ENCODE results near the gene CSNK1A1.

The CSNK1A1 gene

GRCh38 chr5:149496917-149497316, 54.3 kb downstream of the CSNK1A1 start:
- TF ChIP-seq, protein P1, sequence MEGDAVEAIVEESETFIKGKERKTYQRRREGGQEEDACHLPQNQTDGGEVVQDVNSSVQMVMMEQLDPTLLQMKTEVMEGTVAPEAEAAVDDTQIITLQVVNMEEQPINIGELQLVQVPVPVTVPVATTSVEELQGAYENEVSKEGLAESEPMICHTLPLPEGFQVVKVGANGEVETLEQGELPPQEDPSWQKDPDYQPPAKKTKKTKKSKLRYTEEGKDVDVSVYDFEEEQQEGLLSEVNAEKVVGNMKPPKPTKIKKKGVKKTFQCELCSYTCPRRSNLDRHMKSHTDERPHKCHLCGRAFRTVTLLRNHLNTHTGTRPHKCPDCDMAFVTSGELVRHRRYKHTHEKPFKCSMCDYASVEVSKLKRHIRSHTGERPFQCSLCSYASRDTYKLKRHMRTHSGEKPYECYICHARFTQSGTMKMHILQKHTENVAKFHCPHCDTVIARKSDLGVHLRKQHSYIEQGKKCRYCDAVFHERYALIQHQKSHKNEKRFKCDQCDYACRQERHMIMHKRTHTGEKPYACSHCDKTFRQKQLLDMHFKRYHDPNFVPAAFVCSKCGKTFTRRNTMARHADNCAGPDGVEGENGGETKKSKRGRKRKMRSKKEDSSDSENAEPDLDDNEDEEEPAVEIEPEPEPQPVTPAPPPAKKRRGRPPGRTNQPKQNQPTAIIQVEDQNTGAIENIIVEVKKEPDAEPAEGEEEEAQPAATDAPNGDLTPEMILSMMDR (IDR thresholded peaks at IDR 0.05; ENCODE audit: insufficient read depth, low read length, missing control alignments) = no peak
- CTCF ChIA-PET = interaction anchor here (0.6 to 4.9 kb wide), 8 partner anchors 11 to 55 kb away, joined by 3 to 27 read pairs (median 4); no protein-coding TSS in a partner anchor
- no peak overlapping the region for H3K4me3 ChIP-seq (ENCODE audit: low read depth, low read length)
- POLR2A ChIA-PET = interaction anchor here (1.0 kb wide), 2 partner anchors 9 to 55 kb away, joined by 3 read pairs; partner anchors contain the start of gene CSNK1A1
- DNase-seq (ENCODE audit: low read depth, low spot score) = no peak

- no peak overlapping the region for H3K4me3 ChIP-seq (ENCODE audit: low read depth, low read length)
- DNase-seq (ENCODE audit: low read depth, low spot score) = no peak
- ChIA-PET CTCF (interaction anchor here (0.6 to 4.9 kb wide), 6 partner anchors 10 to 56 kb away, joined by 3 to 27 read pairs (median 4); no protein-coding TSS in a partner anchor), POLR2A (no interaction called here)
- TF ChIP-seq, protein P1 (IDR thresholded peaks at IDR 0.05; ENCODE audit: insufficient read depth, low read length, missing control alignments) = no peak
Measured at GRCh38 chr5:149496166-149496565, 55.1 kb downstream of the CSNK1A1 start.

DNA sequence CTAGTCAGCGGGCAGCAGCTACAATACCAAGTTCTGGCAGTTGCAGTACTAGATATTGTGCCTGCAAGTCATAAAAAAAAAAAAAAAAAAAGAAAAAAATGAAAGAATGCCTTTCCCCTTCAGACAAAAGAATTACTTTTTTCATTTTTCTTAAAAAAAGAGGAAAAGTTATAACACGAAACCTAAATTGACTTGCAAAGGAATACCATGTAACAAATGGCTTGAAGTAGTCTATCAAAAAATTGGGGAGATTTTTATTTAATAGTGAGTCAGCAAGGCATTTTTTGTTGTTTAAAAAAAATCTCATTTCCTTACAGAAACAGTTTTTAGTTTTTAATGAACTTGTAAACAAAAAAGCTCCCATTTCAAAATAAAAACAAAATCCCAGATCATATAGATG, 55.6 kb downstream of the CSNK1A1 start:
- TF ChIP-seq, protein P1 (IDR thresholded peaks at IDR 0.05; ENCODE audit: insufficient read depth, low read length, missing control alignments) = no peak
- POLR2A ChIA-PET = interaction anchor here (0.9 kb wide), 1 partner anchor 9 kb away, joined by 3 read pairs; no protein-coding TSS in a partner anchor
- DNase-seq (ENCODE audit: low read depth, low spot score) = no peak
- CTCF ChIA-PET = interaction anchor here (1.0 to 4.9 kb wide), 4 partner anchors 37 to 56 kb away, joined by 3 to 27 read pairs (median 4); no protein-coding TSS in a partner anchor
- no peak overlapping the region for H3K4me3 ChIP-seq (ENCODE audit: low read depth, low read length)

DNA sequence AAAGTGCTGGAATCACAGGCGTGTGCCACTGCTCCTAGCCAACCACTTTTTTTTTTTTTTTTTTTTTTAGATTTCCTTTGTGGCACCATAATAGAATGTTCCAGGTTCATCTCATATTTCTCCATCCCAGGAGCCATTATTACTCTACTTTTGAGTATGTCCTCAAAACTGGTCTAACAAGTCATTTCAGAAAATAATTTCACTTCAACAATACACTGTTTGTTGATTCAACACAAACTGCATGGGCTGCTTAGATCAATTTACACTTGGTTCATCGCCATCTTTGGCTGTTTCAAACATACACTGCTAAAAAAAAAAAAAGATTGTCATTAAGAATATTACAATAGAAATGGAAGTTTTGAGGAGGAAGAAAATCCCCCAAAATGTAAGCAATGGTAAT, 57.9 kb downstream of the CSNK1A1 start:
- no peak for DNase-seq (ENCODE audit: low read depth, low spot score)
- no peak overlapping the region for H3K4me3 ChIP-seq (ENCODE audit: low read depth, low read length)
- ChIA-PET POLR2A (interaction anchor here (0.7 kb wide), 1 partner anchor 28 kb away, joined by 3 read pairs; no protein-coding TSS in a partner anchor), CTCF (interaction anchor here (0.8 to 4.9 kb wide), 4 partner anchors 11 to 57 kb away, joined by 3 to 27 read pairs (median 4); partner anchors contain the start of gene CSNK1A1)
- TF ChIP-seq, protein P1 (IDR thresholded peaks at IDR 0.05; ENCODE audit: insufficient read depth, low read length, missing control alignments) = no peak

DNA sequence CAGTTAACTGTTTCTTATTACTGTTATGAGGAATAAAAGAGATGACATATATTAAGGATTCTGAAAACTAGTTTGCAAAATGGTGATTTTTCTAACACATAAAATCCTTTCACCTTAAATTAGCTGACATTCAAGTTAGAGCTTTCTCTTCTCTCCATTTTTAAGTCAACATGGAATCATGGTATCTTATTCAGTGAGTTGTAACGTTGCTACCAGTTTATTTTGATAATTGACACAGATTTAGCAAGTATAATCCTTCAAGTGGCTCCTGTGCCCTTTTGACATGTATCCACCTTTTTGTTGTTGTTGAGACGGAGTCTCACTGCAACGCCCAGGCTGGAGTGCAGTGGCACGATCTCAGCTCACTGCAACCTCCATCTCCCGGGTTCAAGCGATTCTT, 58.5 kb downstream of the CSNK1A1 start:
- POLR2A ChIA-PET = interaction anchor here (0.7 kb wide), 1 partner anchor 28 kb away, joined by 3 read pairs; no protein-coding TSS in a partner anchor
- TF ChIP-seq, protein P1 (IDR thresholded peaks at IDR 0.05; ENCODE audit: insufficient read depth, low read length, missing control alignments) = no peak
- no peak overlapping the region for H3K4me3 ChIP-seq (ENCODE audit: low read depth, low read length)
- no peak for DNase-seq (ENCODE audit: low read depth, low spot score)
- CTCF ChIA-PET = interaction anchor here (1.0 kb wide), 1 partner anchor 53 kb away, joined by 4 read pairs; no protein-coding TSS in a partner anchor

GRCh38 chr5:149490599-149491485, 60.4 kb downstream of the CSNK1A1 start:
- POLR2A ChIA-PET = interaction anchor here (0.7 kb wide), 1 partner anchor 141 kb away, joined by 3 read pairs; no protein-coding TSS in a partner anchor
- CTCF ChIA-PET = no interaction called here
- TF ChIP-seq, protein P1 (IDR thresholded peaks at IDR 0.05; ENCODE audit: insufficient read depth, low read length, missing control alignments) = no peak
- H3K4me3 ChIP-seq (ENCODE audit: low read depth, low read length) = no peak overlapping the region
- no peak for DNase-seq (ENCODE audit: low read depth, low spot score)

All from AG04449 (cell line).